Activated CD4-positive, alpha-beta T cell treated with anti-CD3 and anti-CD28 coated beads, Interleukin-2, amount 10 ng/mL, durations not matched to agents 24 days and 14 days (primary cell): ENCODE measurements around the gene UBE2J2. TPM values are rescaled to one million over a fixed set of nuclear protein-coding genes. Genes with fewer than 3 reads are reported as not detected.

Experiments used
- DNase-seq: peaks from one replicate; pipeline ENCODE4 v3.0.0; 2022
- H3K27ac Mint-ChIP-seq: one replicate; pipeline ENCODE4 v1.8.0; 2022; ENCODE audit warnings: mild to moderate bottlenecking, mixed read lengths
- H3K27me3 Mint-ChIP-seq: one replicate; pipeline ENCODE4 v1.8.0; 2022; ENCODE audit warnings: mixed read lengths
- H3K36me3 Mint-ChIP-seq: one replicate; pipeline ENCODE4 v1.8.0; 2022; ENCODE audit warnings: low read depth, mild to moderate bottlenecking, mixed read lengths
- H3K4me1 Mint-ChIP-seq: one replicate; pipeline ENCODE4 v1.8.0; 2021; ENCODE audit warnings: mixed read lengths
- H3K4me3 Mint-ChIP-seq: one replicate; pipeline ENCODE4 v1.8.0; 2022; ENCODE audit warnings: mild to moderate bottlenecking, moderate library complexity, mixed read lengths
- H3K9me3 Mint-ChIP-seq: one replicate; pipeline ENCODE4 v1.8.0; 2021; ENCODE audit warnings: mixed read lengths
- intact Hi-C: fragments of 100-400 bp; cut with micrococcal nuclease; formaldehyde crosslinking; loops from one replicate; pipeline ENCODE4 v1.15.1; 2023
- total RNA-seq: library from RNA; stranded (reverse); gene quantifications from 2 replicates; pipeline ENCODE4 v1.2.3, GENCODE V29; 2022

UBE2J2 gene
- total RNA-seq, 1 donor from 2014 or later = 87.3 TPM

DNA sequence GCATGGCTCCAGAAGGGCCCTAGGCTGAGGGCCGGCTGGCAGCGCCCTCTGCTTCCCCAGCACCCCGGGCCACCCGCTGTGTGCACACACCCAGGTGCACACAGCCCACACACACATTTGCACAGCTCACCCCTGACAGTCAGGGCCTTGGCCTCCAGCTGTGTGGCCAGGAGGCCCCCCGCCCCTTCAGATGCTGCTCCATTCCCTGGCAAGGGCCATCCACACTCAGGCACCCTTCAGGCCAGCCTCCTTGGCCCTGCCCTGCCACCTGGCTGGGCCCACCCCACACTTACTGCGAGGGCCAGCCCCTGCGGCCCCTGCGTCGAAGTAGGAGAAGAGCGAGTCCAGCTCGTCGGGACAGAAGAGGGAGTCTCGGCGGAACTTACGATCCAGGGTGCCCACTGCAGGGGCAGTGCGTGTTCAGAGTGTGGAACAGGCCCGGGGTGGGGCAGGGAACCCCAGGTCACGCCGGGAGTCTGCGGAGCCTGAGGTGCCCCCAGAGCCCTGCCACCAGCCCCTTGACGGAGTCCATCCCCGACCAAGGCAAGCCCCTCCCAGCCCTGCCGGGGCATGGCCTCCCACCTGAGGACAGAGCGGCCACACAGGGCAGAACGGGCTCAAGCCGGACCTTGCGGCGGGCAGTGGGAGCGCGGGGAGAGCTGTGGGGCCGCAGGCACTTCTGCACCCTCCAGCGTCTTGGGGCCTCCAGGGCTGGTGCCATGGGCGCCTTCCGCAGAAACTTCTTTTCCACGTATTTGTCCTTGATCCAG is 21.7 kb upstream of the UBE2J2 start:
- H3K9me3 Mint-ChIP-seq = no peaks in the 10 kb centered on the region
- H3K4me3 Mint-ChIP-seq = no peak overlapping the region
- H3K4me1 Mint-ChIP-seq = peaks cover 3% of the 10 kb centered on the region
- peaks cover 2% of the 10 kb centered on the region for H3K36me3 Mint-ChIP-seq
- no peak overlapping the region for H3K27ac Mint-ChIP-seq
- intact Hi-C loops = no loop called here
- no peaks in the 10 kb centered on the region for H3K27me3 Mint-ChIP-seq
- no peak for DNase-seq

- intact Hi-C loops = loop anchor here (5.0 kb wide), 1 partner anchor 262 kb away; no protein-coding TSS in a partner anchor
- no peak for DNase-seq
- Mint-ChIP-seq H3K36me3 (peaks cover 2% of the 10 kb centered on the region), H3K9me3 (no peaks in the 10 kb centered on the region), H3K4me3 (no peak overlapping the region), H3K27me3 (no peaks in the 10 kb centered on the region), H3K27ac (no peak overlapping the region), H3K4me1 (peaks cover 4% of the 10 kb centered on the region)
Measured at GRCh38 chr1:1294250-1294890, 20.7 kb upstream of the UBE2J2 start.

DNA sequence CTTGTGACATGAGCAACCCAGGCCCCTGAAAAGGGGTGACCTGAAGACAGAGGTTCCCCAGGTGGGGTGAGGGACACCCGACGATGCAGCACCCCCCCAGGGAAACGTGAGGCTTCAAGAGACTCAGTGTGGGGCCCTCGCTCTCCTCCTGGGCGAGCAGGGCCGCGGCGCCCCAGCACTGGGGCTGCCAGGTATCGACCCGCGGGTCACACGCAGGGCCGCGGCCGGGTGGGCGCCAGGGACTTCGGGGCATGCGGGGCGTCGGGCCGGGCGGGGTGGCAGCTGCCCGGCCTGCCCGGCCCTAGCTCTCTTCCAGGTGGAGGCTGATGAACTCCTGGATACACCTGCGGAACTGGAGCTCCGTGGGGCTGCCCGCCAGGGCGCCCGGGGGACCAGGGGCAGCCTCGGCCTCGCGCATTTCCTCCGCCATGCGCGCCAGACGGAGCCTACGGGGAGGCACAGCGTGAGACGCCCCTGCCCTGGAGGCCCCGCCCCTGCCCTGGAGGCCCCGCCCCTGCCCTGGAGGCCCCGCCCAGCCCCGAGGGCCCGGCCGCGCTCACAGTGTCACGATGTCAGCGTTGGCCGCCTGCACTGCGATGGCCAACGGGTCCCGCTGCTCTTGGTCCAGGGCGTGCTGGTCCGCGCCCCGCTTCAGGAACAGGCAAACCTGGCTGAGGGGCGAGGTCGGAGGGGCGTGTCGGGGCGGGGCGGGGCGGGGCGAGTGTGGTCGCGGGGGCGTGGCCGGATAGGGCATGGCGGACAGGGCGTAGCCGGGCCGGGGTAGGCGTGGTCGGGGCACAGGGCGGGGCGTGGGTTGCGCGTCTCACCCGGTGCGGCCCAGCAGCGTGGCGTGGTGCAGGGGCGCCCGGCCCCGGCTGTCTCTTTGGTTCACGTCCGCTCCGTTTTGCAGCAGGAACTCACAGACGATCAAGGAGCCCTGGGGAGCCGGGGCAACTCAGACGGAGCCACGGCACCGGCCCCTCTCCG is 19.9 kb upstream of the UBE2J2 start:
- no peaks in the 10 kb centered on the region for H3K27me3 Mint-ChIP-seq
- peaks cover 4% of the 10 kb centered on the region for H3K4me1 Mint-ChIP-seq
- no peak for DNase-seq
- intact Hi-C loops = loop anchor here (5.0 kb wide), 1 partner anchor 261 kb away; no protein-coding TSS in a partner anchor
- H3K4me3 Mint-ChIP-seq = no peak overlapping the region
- no peaks in the 10 kb centered on the region for H3K9me3 Mint-ChIP-seq
- peaks cover 2% of the 10 kb centered on the region for H3K36me3 Mint-ChIP-seq
- H3K27ac Mint-ChIP-seq = no peak overlapping the region

DNA sequence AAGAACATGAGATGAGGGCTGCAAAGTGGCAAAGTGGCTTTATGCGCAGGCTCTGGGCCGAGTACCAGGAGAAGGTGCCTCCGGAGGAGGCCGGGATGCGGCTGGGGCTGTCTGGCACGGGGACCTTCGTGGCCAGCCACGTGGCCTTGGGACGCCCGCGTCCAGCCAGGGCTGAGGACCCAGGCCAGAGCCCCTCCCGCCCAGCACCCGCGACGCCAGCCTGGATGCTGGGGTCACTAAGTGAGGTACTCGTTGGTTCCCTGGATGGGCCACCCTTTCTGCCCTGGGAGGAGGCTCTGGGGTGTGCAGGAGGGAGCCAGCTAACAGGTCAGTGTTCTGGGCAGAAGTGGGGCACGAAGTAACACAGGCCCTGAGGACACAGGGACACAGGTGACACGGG is 19.2 kb upstream of the UBE2J2 start:
- intact Hi-C loops = loop anchor here (5.0 kb wide), 1 partner anchor 261 kb away; no protein-coding TSS in a partner anchor
- Mint-ChIP-seq H3K27ac (no peak overlapping the region), H3K36me3 (peaks cover 2% of the 10 kb centered on the region), H3K27me3 (no peaks in the 10 kb centered on the region), H3K4me3 (no peak overlapping the region), H3K9me3 (no peaks in the 10 kb centered on the region), H3K4me1 (peaks cover 4% of the 10 kb centered on the region)
- no peak for DNase-seq

DNA sequence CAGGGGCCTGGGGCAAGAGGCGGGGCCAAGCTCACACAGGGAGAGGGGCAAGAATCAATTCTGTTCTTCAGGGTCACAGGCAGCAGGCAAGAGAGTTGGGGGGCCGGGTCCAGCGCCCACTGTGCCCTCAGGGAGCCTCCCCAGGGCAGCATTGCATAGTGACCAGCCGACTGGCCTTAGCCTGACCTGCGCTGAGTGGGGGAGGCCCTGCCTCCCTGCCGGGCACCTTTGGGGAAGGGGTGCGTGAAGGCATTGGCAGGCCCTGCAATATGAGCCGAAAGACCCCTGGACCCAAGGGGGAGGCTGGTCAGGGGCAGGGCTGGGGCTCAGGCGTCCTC is 18.8 kb upstream of the UBE2J2 start:
- intact Hi-C loops = loop anchor here (5.0 kb wide), 1 partner anchor 260 kb away; no protein-coding TSS in a partner anchor
- no peaks in the 10 kb centered on the region for H3K9me3 Mint-ChIP-seq

DNA sequence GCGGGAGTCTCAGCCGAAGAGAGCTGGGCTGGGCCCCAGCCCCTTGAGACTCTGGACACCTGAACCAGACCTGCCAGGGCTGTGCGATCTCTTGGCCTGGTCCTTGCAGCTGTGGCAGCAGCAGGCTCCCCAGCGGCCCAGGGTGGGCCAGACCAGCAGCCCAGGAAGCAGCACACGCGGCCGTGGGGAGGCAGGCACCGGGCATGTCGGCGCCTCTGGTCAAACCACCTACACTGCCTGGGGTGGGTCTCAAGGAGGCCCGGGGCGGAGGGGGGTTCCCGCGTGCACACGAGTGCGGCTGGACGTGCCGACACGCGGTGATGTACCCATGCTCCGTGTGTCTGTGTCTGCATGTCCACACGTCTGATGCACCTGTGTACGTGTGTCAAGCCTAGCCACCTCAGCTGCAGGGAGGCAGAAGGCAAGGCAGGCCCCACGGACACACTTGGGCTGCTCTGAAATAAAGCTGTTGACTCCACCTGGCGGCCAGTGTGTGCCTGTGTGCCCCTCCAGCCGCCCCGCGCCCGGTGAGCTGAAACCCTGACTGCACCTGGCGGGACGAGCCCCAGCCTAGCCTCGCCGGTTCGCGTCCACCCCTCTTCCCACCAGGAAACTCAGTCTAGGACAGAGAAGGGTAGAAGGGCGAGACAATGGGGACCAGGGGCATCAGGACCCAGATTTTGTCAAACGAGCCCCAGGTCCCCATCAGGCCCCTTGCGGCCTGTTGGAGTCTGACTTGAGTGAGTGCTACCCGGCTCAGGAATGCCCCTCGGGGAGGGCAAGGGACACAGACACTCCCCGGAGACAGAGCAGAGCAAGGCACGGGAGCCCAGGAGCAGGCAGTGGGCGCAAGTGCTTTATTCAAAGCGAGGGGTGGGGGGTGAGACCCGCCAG is 18.1 kb upstream of the UBE2J2 start:
- Mint-ChIP-seq H3K4me3 (no peak overlapping the region), H3K27me3 (no peaks in the 10 kb centered on the region), H3K27ac (no peak overlapping the region), H3K9me3 (no peaks in the 10 kb centered on the region), H3K4me1 (peaks cover 4% of the 10 kb centered on the region), H3K36me3 (peaks cover 2% of the 10 kb centered on the region)
- intact Hi-C loops = loop anchor here (5.0 kb wide), 1 partner anchor 259 kb away; no protein-coding TSS in a partner anchor
- DNase-seq = peak; percentile 89

More for the DNA sequence above, 18.8 kb upstream of the UBE2J2 start:
- Mint-ChIP-seq H3K36me3 (peaks cover 2% of the 10 kb centered on the region), H3K4me1 (peaks cover 4% of the 10 kb centered on the region), H3K27ac (no peak overlapping the region), H3K4me3 (no peak overlapping the region), H3K27me3 (no peaks in the 10 kb centered on the region)
- no peak for DNase-seq

GRCh38 chr1:1291023-1291528 is 17.4 kb upstream of the UBE2J2 start:
- H3K9me3 Mint-ChIP-seq = no peaks in the 10 kb centered on the region
- H3K27ac Mint-ChIP-seq = no peak overlapping the region
- DNase-seq = no peak
- H3K4me3 Mint-ChIP-seq = no peak overlapping the region
- intact Hi-C loops = loop anchor here (5.0 kb wide), 1 partner anchor 259 kb away; no protein-coding TSS in a partner anchor
- peaks cover 2% of the 10 kb centered on the region for H3K36me3 Mint-ChIP-seq
- H3K27me3 Mint-ChIP-seq = no peaks in the 10 kb centered on the region
- H3K4me1 Mint-ChIP-seq = peaks cover 4% of the 10 kb centered on the region

GRCh38 chr1:1290238-1290731 is 16.6 kb upstream of the UBE2J2 start:
- no peaks in the 10 kb centered on the region for H3K9me3 Mint-ChIP-seq
- H3K27ac Mint-ChIP-seq = no peak overlapping the region
- H3K4me1 Mint-ChIP-seq = peaks cover 4% of the 10 kb centered on the region
- peaks cover 2% of the 10 kb centered on the region for H3K36me3 Mint-ChIP-seq
- no peak overlapping the region for H3K4me3 Mint-ChIP-seq
- DNase-seq = peak; percentile 93
- intact Hi-C loops = loop anchor here (1.0 to 5.0 kb wide), 2 partner anchors 168 to 258 kb away; no protein-coding TSS in a partner anchor
- no peaks in the 10 kb centered on the region for H3K27me3 Mint-ChIP-seq

- no peak for DNase-seq
- intact Hi-C loops = no loop called here
Measured at GRCh38 chr1:1287288-1288110, 13.8 kb upstream of the UBE2J2 start.

GRCh38 chr1:1286313-1287261 is 12.9 kb upstream of the UBE2J2 start:
- Mint-ChIP-seq H3K4me3 (no peak overlapping the region), H3K27ac (no peak overlapping the region)

More at GRCh38 chr1:1287288-1288110, 13.8 kb upstream of the UBE2J2 start:
- no peaks in the 10 kb centered on the region for H3K36me3 Mint-ChIP-seq
- no peak overlapping the region for H3K27ac Mint-ChIP-seq
- H3K4me1 Mint-ChIP-seq = peaks cover 7% of the 10 kb centered on the region
- H3K27me3 Mint-ChIP-seq = no peaks in the 10 kb centered on the region
- no peaks in the 10 kb centered on the region for H3K9me3 Mint-ChIP-seq
- H3K4me3 Mint-ChIP-seq = no peak overlapping the region

More at GRCh38 chr1:1286313-1287261, 12.9 kb upstream of the UBE2J2 start:
- Mint-ChIP-seq H3K4me1 (peaks cover 4% of the 10 kb centered on the region), H3K36me3 (no peaks in the 10 kb centered on the region), H3K27me3 (no peaks in the 10 kb centered on the region), H3K9me3 (no peaks in the 10 kb centered on the region)
- intact Hi-C loops = no loop called here
- DNase-seq = no peak
